Ascending aorta (tissue), 2 donors: ENCODE data around the gene MMP19. TPM values are rescaled to one million over a fixed set of nuclear protein-coding genes. Genes with fewer than 3 reads are reported as not detected.
A peak's percentile ranks its signal among the peaks of the same experiment; 100 is the strongest.

ENCODE experiments used
- DNase-seq, 2 donors: peaks; one replicate each; pipeline ENCODE4 v3.0.0-alpha.2; 2019; ENCODE audit warnings: low spot score in 2 of 2
- H3K27ac ChIP-seq, 2 donors: fragments of 200-600 bp; sonication (generic); one replicate each; pipeline ENCODE4 v1.5.1; 2016 to 2017; ENCODE audit warnings: mild to moderate bottlenecking in 1 of 2
- H3K27me3 ChIP-seq: fragments of 200-600 bp; sonication (generic); one replicate; pipeline ENCODE4 v1.5.1; 2017
- H3K36me3 ChIP-seq, 2 donors: fragments of 200-600 bp; sonication (generic); one replicate each; pipeline ENCODE4 v1.5.1; 2016
- H3K4me1 ChIP-seq, 2 donors: fragments of 200-600 bp; sonication (generic); one replicate each; pipeline ENCODE4 v1.5.1; 2016 to 2017; ENCODE audit warnings: mild to moderate bottlenecking in 1 of 2
- H3K4me3 ChIP-seq, 2 donors: fragments of 200-600 bp; sonication (generic); one replicate each; pipeline ENCODE4 v1.5.1; 2016 to 2017; ENCODE audit warnings: mild to moderate bottlenecking in 1 of 2
- H3K9me3 ChIP-seq, 2 donors: fragments of 200-600 bp; sonication (generic); one replicate each; pipeline ENCODE4 v1.5.1; 2016
- CTCF ChIP-seq, 3 experiments: fragments of 200-600 bp in 2 of 3; fragments of 450-650 bp in 1 of 3; sonication (generic) in 2 of 3; IDR thresholded peaks; one replicate each; pipeline ENCODE4 v1.5.1; 2016 to 2019; ENCODE audit warnings: antibody characterized with exemption in 3 of 3, mild to moderate bottlenecking in 1 of 3, moderate library complexity in 1 of 3
- intact Hi-C: fragments of 100-400 bp; cut with DNase I; formaldehyde crosslinking; loops from one replicate; pipeline ENCODE4 v1.15.1; 2023
- total RNA-seq: library from RNA; depleted of rRNA; stranded (reverse); fragments of >200 nt; gene quantifications from one replicate; pipeline ENCODE4 v1.1.0, GENCODE V29; 2016

MMP19 gene
- total RNA-seq, 1 donor from 2014 or later = 37.5 TPM

GRCh38 chr12:55809274-55809673 is 33.5 kb downstream of the MMP19 start:
- no peak for DNase-seq
- intact Hi-C loops = no loop called here

GRCh38 chr12:55806982-55807381 is 35.8 kb downstream of the MMP19 start:
- Histone ChIP-seq H3K27ac (no peak overlapping the region), H3K4me1 (no peaks in the 10 kb centered on the region), H3K9me3 (no peaks in the 10 kb centered on the region), H3K36me3 (peaks cover 20 to 31% of the 10 kb centered on the region in 2 donors), H3K27me3 (no peaks in the 10 kb centered on the region), H3K4me3 (no peak overlapping the region)
- intact Hi-C loops = no loop called here
- no peak for DNase-seq
- no peak for TF ChIP-seq CTCF (IDR thresholded peaks at IDR 0.05)

More at GRCh38 chr12:55809274-55809673, 33.5 kb downstream of the MMP19 start:
- H3K4me1 ChIP-seq = no peaks in the 10 kb centered on the region
- no peak overlapping the region for H3K4me3 ChIP-seq
- H3K9me3 ChIP-seq = no peaks in the 10 kb centered on the region
- H3K27ac ChIP-seq = no peak overlapping the region
- peaks cover 10 to 11% of the 10 kb centered on the region in 2 donors for H3K36me3 ChIP-seq
- TF ChIP-seq CTCF (IDR thresholded peaks at IDR 0.05) = no peak
- H3K27me3 ChIP-seq = no peaks in the 10 kb centered on the region

- no peak for TF ChIP-seq CTCF (IDR thresholded peaks at IDR 0.05)
- intact Hi-C loops = loop anchor here (1.0 kb wide), 1 partner anchor 59 kb away; no protein-coding TSS in a partner anchor
- no peak overlapping the region for H3K27ac ChIP-seq
- DNase-seq = no peak
- H3K36me3 ChIP-seq = peaks cover 46 to 96% of the 10 kb centered on the region in 2 donors
- no peaks in the 10 kb centered on the region for H3K9me3 ChIP-seq
- no peaks in the 10 kb centered on the region for H3K27me3 ChIP-seq
- H3K4me1 ChIP-seq = no peaks in the 10 kb centered on the region
- no peak overlapping the region for H3K4me3 ChIP-seq
These were observed 45.2 kb downstream of the MMP19 start for GRCh38 chr12:55797550-55797949.

GRCh38 chr12:55797068-55797467 is 45.7 kb downstream of the MMP19 start:
- H3K36me3 ChIP-seq = peaks cover 46 to 93% of the 10 kb centered on the region in 2 donors
- no peak overlapping the region for H3K27ac ChIP-seq
- H3K9me3 ChIP-seq = no peaks in the 10 kb centered on the region
- H3K4me1 ChIP-seq = no peaks in the 10 kb centered on the region
- H3K27me3 ChIP-seq = no peaks in the 10 kb centered on the region
- peak in 1 of 3 experiments; percentile 49 for TF ChIP-seq CTCF (IDR thresholded peaks at IDR 0.05)
- intact Hi-C loops = loop anchor here (1.0 kb wide), 1 partner anchor 59 kb away; no protein-coding TSS in a partner anchor
- no peak for DNase-seq
- H3K4me3 ChIP-seq = no peak overlapping the region

- TF ChIP-seq CTCF (IDR thresholded peaks at IDR 0.05) = no peak
- Histone ChIP-seq H3K4me3 (no peak overlapping the region), H3K27ac (no peak overlapping the region), H3K36me3 (peaks cover 48 to 86% of the 10 kb centered on the region in 2 donors), H3K27me3 (no peaks in the 10 kb centered on the region), H3K9me3 (no peaks in the 10 kb centered on the region), H3K4me1 (no peaks in the 10 kb centered on the region)
- DNase-seq = no peak
- intact Hi-C loops = no loop called here
These were observed 46.8 kb downstream of the MMP19 start for GRCh38 chr12:55795950-55796349.

GRCh38 chr12:55789893-55790292 is 52.8 kb downstream of the MMP19 start:
- H3K27ac ChIP-seq = no peak overlapping the region
- no peaks in the 10 kb centered on the region for H3K27me3 ChIP-seq
- intact Hi-C loops = no loop called here
- no peaks in the 10 kb centered on the region for H3K4me1 ChIP-seq
- H3K9me3 ChIP-seq = no peaks in the 10 kb centered on the region
- TF ChIP-seq CTCF (IDR thresholded peaks at IDR 0.05) = no peak
- DNase-seq = no peak
- peaks cover 62 to 80% of the 10 kb centered on the region in 2 donors for H3K36me3 ChIP-seq
- H3K4me3 ChIP-seq = no peak overlapping the region
